ENCODE data around the gene HGD. TPM values are rescaled to one million over a fixed set of nuclear protein-coding genes. Genes with fewer than 3 reads are reported as not detected.
"Not testable (repeated sequence)": the region's sequence is repeated elsewhere in the genome, so short reads cannot be mapped to it uniquely, and the experiment has no call there.

The HGD gene
- total RNA-seq, 1 donor from 2014 or later: not detected

DNA sequence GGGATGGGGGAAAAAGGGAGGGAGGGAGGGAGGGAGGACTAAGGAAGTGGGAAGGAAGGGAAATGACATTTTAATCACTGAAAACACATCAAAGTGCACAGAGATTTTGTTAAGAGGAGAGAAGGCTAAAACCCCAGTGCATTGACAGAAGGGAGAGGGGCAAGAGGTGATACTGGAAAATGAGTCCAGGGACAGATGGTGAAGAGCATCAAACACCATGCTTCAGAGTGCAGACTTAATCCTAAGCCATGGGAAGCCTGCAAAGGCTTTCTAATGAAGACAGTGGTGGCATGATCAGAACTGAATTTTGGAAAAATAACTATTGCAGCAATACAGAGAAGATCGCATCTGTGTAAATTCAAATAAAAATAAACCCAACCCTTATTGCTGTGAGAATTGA lies 41.8 kb downstream of the HGD start:
- no peak for DNase-seq (ENCODE audit: low read depth)

DNA sequence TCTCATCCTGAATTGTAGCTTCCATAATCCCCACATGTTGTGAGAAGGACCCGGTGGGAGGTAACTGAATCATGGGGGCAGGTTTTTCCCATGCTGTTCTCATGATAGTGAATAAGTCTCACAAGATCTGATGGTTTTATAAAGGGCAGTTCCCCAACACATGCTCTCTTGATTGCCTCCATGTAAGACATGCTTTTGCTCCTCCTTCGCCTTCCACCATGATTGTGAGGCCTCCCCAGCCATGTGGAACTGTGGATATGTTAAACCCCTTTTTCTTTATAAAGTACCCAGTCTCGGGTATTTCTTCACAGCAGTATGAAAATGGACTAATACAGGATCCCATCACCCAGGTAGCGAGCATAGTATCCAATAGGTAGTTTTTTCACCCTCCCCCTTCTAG lies 43.2 kb downstream of the HGD start:
- not testable (repeated sequence) for DNase-seq (ENCODE audit: low read depth)

DNA sequence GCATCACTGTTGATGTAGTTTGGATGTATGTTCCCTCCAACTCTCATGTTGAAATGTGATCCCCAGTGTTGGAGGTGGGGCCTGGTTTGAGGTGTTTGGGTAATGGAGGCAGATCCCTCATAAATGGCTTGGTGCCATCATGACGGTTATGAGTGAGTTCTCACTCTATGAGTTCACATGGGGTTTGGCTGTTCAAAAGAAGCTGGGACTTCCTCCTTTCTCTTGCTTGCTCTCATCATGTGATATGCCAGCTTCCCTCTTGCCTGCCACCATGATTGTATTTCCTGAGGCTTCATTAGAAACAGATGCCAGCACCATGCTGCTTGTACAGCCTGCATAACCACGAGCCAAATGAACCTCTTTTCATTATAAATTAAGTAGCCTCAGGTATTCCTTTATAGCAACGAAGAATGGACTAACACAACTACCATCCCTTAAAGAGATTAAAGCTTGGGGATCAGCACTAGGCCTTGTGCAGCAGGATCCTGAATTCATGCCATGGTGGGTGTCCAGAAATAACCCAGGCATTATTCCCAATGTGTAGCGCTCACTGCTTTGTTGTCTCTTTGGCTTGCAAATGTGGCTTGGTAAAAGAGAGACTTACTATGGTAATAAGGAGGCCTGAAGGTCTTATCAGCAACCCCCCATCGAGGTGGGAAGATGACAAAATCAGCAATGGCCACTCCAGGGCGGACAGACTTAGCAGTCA lies 44.0 kb downstream of the HGD start:
- peak; percentile 22 for DNase-seq (ENCODE audit: low read depth)

DNA sequence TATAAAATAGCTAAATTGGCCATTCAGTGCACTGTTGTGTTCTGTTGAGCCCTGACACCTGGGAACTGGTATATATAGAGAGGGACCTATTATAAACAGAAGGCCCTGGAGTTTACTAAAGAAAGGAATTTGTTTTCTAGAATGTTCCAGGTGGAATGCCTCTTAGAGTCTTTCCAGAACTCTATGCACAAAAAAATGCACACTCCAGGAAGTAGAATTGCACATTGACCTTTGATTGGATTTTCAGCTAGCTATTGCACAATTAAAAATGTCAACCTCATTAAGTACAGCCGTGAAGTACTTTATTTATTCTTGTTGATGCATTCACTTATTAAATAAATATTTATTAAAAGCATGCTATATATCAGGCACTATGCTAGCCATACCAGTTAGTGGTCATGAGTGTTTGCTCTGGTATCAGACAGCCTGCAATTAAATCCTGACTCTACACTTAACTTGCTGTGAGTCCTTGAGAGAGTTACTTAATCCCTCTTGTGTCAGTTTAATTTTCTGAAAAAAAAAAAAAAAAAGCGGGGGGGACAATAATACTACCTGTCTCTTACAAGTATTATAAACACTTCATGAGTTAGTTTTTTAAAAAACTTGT lies 45.1 kb downstream of the HGD start:
- no peak for DNase-seq (ENCODE audit: low read depth)

DNA sequence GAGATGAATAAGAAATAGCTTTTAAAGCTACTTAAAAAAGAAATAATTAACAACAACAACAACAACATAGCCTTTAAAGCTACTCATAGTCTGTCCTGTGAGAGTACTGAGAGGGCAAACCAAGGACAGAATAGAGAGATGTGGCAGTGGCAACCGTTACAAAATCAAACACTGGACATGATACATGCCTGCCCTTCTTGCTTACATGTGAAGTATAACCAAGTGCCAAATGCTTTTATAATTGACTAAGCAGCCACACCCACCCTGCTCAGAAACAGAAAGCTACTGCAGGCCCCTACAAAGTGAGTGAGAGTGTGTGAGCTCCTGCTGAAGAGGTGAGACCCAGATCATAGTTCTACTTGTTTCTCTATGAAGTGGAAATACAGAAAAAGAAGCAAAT lies 47.5 kb downstream of the HGD start:
- peak; percentile 46 for DNase-seq (ENCODE audit: low read depth)

DNA sequence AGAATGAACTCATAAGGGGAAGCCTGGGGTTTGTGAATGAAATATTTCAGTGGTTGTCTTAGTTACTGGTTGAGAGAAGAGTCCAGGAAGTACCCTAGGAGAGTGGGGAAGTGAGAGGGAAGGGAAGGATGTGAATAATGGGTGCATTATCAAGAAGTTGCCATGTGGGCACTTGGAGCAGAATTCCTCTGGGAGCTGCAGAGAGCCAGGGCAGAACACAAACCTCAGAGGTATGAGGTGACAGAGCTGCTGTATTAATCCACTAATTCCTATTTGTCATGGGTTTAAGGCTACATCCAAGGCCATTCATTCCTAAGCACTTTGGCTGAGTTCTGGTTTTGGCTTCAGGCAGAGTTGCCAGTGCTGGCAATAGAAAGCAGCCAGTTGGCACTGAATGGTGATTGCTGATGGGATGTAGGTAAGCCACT lies 56.9 kb downstream of the HGD start:
- no peak for DNase-seq (ENCODE audit: low read depth)

DNA sequence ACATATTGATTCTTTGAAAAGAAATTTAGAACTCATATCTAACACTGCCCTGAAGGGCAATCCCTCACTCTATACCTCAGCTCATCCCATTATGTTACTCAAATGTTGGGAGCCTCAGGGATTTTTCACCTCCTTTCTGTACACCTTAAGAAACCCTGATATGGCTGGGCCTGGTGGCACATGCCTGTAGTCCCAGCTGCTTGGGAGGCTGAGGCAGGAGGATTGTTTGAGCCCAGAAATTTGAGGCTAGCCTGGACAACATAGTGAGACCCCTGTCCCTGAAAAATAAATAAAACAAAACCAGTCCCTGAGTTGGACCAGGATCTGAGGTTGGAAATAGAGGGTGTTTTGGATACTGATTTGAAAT lies 58.3 kb downstream of the HGD start:
- DNase-seq (ENCODE audit: low read depth): no peak

DNA sequence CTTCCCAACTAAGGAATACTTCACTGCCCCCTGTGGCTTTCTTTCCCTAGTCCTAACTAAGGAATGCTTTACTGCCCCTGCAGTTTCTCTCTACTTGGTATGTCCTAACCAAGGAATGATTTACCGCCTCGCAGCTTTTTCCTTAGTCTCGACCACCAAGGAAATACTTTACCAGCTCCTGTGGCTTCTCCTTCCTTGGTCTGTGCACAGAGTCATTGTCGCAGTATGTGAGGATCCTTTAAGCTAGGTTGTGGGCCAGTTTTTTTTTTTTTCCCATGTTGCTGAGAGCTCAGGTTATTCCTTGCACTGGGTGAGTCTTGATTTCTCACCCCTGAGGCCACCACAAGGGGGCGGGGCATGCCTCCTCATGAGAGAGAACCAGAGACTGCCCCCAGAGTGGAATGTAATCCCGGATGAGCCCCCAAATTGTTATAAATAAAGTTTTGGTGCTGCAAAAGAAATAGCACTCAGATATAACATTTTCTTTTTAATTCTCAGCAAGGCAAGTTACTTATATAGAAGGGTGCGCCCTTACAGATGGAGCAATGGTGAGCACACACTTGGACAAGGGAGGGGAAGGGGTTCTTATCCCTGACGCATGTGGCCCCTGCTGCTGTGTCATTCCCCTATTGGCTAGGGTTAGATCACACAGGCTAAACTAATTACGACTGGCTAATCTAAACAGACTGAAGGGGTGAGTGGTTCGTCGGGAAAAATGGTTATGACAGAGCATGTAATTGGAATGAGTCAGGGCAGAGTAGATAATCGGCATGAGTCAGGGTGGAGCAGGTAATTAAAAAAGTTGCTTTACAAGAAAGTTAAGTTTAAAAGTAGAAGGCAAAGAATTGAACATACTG lies 58.9 kb downstream of the HGD start:
- DNase-seq (ENCODE audit: low read depth): no peak

DNA sequence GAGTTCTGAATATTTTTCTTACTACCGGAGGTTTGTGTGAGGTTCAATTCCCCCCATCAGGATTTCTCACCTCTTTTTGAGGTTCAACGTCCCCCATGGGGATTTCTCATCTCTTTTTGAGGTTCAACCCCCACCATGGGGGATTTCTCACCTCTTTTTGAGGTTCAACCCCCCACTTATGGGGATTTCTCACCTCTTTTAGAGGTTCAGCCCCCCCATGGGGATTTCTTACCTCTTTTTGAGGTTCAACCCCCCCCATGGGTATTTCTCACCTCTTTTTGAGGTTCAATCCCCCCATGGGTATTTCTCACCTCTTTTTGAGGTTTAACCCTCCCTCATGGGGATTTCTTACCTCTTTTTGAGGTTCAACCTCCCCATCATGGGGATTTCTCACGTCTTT lies 59.6 kb downstream of the HGD start:
- no peak for DNase-seq (ENCODE audit: low read depth)

DNA sequence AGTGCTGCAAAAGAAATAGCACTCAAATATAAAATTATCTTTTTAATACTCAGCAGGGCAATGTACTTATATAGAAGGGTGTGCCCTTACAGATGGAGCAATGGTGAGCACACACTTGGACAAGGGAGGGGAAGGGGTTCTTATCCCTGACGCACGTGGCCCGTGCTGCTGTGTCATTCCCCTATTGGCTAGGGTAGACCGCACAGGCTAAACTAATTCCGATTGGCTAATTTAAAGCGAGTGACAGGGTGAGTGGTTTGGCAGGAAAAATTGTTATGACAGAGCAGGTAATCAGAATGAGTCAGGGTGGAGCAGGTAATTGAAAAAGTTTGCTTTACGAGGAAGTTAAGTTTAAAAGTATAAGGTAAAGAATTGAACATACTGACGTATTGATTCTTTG lies 65.3 kb downstream of the HGD start:
- not testable (repeated sequence) for DNase-seq (ENCODE audit: low read depth)

DNA sequence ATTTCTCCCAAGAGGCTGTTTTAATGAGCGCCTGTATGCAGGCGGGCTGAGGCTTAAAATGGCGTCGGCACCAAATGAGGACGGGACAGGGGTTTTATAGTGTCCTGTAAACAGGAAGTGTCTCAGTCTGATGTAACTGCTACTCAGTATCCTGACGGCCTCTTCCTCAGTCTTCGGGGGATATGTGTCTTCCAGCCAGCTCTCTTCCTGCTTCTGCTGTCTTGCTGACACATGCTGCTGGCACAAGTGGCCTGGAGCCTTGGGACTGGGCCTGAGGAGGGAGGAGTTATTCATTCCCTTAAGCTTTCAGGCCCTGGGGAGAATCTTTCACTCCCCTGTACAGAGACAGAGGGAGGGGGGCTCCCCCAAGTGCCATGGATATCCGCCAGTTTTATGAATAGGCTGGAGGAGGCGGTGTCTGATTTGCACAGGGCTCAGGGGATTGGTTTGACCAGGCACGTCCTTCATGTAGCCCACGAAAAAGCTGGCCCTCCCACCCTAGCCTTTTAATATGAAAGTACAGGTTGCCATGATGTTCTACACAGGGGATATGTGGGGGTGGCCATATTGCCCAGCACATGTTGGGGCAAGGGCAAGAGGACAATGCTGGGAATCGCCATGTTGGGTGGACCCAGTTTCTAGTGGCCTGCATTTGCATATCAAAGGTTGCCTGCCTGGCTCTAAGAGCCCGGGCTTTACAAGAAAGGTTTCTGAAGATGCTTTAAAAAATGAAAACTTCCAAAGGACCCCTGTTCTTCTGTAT lies 66.0 kb downstream of the HGD start:
- DNase-seq (ENCODE audit: low read depth): no peak

DNA sequence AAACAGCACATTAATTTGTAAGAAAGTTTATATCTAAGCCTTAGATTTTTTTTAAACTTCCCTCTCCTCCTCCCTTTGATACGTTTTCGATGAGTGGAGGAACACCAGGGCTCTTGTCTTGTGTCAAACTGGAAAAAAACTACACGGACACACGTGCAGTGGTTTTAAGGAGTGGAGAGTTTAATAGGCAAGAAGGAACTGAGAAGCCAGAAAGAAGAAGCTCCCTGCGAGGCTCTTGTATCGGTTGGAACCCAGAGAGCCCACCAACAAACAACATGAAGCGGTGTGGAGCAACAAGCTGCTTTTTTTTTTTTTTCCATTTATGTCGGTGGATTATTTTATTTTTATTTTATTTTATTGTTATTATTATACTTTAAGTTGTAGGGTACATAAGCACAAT lies 67.3 kb downstream of the HGD start:
- DNase-seq (ENCODE audit: low read depth): no peak

DNA sequence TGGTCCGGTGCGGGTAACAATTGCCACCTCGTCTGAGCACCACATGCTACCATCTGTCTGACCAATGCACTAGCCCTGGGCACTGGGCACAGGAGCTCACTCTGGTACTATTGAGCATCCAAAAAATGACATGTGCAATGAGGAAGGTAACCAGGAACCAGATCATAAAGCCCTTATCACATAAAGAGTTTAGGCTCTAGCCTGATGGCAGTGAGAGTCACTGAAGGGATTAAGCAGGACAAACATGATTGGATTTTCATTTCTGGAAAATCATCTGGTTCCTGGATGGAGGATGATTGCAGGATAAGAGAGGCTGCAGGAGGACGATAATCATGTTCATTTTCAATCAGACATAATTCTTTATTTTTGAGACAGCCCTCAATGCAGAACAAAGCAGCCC lies 73.5 kb downstream of the HGD start:
- DNase-seq (ENCODE audit: low read depth): no peak

DNA sequence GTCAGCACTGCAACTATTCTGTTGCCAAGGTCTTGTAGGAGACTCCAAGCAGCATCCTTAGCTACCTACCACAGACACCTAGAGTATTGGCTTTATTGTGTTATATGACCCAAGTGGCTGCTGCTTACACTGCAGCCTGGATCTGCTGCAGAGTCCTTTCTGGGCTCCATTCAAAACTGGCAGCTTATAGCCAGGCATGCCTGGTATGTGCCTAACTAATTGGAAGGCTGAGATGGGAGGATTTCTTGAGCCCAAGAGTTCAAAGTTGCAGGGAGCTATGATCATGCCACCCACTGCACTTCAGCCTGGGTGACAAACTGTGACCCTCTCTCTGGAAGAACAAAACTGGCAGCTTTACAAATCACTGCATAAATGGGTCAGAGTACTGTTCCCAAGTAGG lies 77.3 kb downstream of the HGD start:
- DNase-seq (ENCODE audit: low read depth): no peak

DNA sequence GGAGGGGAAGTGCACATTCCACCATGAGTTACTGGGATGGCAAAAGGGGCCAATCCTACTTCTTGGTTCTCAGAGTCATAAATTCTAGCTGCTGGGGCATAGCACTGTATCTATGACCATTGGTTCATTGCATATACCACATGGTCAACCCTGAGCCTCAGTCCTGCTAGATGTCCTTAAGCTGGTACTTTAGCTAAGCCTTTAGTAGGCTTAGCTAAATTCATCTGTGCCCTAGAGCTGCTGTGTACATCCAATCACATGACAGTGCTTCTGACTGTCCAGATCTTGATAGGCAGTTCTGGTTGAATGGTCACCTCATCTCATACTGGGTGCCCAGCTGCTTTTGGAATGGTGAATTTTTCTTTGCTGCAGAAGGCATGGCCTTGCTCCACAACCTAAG lies 77.7 kb downstream of the HGD start:
- DNase-seq (ENCODE audit: low read depth): no peak

DNA sequence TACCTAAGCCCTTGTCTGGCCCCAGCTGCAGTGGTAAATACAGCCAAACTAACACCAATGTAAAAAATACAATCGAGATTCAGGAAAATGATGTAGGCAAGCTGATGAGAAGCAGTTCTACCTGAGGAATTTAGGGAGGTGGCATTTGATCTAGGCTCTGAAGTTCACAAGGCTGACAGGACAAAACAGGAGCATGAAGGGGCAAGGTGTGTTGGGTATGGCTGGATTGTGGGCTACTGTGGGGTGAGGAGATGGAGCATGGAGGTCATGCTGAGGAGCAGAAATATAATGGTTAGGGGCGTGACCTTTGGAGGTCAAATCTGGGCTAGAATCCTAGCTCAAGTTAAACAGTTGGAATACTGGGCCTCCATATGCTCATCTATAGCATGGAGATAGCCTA lies 79.4 kb downstream of the HGD start:
- no peak for DNase-seq (ENCODE audit: low read depth)

DNA sequence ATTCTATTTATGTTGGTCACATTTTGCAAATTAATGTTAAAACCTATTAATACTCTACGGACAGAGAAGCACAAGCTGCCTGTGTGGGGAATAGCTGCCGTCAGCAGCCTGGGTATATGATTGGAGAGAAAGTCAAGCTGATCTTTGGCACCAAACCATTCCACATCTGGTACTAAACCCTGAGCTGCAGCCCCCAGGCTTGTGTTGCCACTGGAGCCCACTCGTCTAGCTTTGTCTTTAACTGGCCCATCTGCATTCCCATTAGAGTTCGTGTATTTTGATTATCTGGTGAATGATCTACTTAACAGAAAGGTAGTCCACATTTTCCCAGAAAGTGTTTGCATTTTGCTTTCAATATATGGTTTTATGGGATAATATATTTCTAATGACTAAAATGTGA lies 80.5 kb downstream of the HGD start:
- DNase-seq (ENCODE audit: low read depth): no peak

DNA sequence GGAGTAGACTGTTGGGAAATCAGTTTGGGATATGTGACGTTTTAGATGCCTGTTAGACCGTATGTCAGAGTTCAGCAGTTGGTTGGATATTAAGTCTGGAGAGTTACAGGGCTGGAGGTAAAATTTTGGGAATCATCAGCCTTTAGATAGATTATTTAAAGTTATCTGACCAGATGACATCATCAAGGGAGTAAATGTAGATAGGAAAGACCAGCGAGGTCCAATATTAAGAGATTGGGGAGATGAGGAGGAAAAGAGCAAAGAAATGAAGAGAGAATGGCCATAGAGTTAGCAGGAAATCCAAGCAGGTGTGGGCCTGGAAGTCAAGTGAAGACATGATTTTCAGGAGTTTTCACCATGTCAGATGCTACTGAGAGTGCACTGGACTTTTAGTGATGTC lies 82.8 kb downstream of the HGD start:
- no peak for DNase-seq (ENCODE audit: low read depth)

DNA sequence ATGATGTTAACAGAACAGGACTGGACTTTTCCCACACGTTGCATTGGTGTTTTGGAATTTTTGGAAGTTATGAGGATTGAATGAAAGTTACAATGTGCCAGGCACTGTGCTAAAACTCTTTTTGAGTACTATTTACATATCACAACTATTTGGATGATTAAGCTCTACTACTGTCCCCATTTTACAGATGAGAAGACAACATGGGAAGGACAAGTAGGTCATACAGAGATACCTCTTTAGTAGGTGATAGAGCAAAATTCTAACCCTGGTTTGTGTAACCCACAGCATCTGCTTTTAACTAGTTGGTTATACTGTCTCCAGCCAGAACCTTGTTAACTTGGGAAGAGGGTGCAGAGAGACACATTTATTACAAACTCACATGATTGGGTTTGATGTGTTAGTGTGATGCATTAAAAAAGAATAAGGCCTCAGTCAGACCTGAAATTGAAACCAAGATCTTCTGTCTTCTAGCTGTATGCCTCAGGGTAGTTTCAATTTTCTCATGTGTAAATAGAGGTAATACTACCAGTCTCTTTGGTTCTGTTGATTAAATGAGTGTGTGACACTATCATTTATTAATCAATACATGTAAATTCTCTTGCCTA lies 84.5 kb downstream of the HGD start:
- no peak for DNase-seq (ENCODE audit: low read depth)

DNA sequence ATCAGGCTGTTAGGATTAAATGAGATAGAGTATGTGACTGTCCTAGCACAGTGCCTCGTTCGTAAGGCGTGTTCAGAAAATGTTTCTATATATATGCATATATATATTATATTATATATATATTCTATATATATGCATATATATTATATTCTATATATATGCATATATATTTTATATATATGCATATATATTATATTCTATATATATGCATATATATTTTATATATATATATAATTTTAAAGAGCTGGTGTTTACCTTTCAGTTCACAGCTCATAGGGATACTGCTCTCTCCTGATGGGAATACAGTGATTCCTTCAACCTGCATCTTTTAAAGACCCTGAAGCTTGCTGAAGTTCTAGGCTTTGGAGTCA lies 85.2 kb downstream of the HGD start:
- DNase-seq (ENCODE audit: low read depth): no peak

DNA sequence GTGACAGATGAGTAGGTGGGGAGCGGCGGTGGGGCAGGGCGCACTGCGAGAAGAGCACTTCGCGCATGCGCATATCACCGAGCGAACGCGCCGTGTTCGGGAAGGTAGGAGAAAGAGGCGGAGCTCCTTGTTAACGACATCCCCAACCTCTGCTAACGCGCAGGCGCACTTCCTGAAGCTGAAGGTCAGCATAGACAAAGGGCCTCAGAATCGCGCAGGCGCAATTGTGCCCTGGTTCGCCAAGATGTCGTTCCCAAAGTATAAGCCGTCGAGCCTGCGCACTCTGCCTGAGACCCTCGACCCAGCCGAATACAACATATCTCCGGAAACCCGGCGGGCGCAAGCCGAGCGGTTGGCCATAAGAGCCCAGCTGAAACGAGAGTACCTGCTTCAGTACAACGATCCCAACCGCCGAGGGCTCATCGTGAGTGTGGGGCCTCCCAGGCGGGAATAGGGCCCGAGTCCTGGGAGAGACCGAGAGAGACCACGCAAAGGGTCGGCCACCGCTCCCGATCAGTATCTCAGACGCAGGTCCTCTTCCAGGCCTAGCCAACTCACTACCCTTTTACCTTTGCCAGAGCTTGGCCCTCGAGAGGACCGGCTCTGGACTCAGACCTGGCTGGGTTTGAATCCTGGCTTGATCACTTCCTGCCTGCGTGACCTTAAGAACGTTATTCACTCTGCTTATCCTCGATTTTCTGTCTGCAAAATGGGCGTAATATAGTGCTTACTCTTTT lies 85.8 kb downstream of the HGD start, which contains the start of gene NDUFB4:
TSS of gene NDUFB4 (plus strand) at position 221 of the 737 bp plus-strand sequence. CDS start at position 245, 24 bp downstream.
- peak; percentile 99 for DNase-seq (ENCODE audit: low read depth)

All from myocyte (in vitro differentiated cells).